Dermis microvascular lymphatic vessel endothelial cell (primary cell): Measurements from ENCODE around the gene UBR4. TPM values are rescaled to one million over a fixed set of nuclear protein-coding genes. Genes with fewer than 3 reads are reported as not detected.
"Not testable (repeated sequence)": the region's sequence is repeated elsewhere in the genome, so short reads cannot be mapped to it uniquely, and the experiment has no call there.

ENCODE experiments used
- DNase-seq, 2 donors: peaks; one replicate each; pipeline versions ENCODE4 v3.0.0 to v3.0.0-alpha.2; 2010; ENCODE audit warnings: low read depth in 2 of 2
- total RNA-seq: library from RNA; depleted of rRNA; stranded (reverse); fragments of >200 nt; gene quantifications from 2 replicates; pipeline ENCODE4 v1.2.1, GENCODE V29; 2014

Gene UBR4
- total RNA-seq, 1 donor from 2014 or later: 74.1 TPM

DNA sequence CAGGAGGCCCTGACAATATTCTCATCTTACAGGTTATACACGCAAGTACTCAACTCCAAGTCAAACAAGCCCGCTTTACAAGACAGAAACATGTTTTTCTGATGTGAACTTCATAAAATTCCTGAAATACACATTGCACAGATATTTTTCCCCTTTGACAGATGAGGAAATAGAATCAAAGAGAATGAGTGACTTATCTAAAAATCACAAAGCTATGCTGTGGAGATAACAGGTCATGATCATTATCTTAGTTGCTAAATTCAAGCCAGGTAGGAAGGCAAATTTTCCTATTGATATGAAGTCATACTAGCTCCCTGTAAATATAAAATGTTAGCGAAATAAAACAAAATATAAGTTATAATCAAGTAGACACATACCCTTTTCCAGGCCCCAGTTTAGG is 18.3 kb downstream of the UBR4 start:
- DNase-seq: no peak

DNA sequence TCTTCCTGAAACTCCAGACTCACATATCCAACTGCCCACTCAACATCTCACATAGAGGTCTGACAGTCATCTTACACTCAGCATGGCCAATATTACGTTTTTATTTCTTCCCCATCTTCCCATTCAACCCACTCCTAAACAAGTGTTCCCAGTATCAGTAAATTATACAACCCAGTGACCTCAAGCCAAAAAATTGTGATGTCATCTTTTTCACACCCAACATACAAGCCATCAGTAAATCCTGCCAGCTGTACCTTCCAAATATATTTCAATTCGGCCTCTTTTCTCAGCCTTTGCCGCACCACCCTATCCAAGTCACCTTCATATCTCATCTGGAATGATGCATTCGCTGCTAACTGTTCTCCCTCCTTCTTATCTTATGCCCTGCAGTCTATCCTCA is 19.6 kb downstream of the UBR4 start:
- no peak for DNase-seq

DNA sequence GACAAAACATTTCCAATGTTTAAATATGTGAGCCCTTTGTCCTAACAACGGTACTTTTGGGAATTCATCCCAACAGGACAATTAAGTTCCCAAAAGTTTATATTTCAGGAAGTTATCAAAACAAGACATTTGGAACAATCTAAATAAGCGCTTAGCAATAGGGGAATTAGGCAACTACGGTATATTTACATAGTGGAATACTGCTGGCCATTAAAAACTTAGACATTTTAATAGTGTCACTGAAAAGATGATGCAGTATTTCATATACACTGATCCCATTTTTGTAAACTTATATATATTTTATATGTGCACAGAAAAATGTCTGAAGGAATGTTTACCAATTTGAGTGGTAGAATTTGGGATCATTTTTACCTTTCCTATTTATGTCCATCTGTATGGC is 20.8 kb downstream of the UBR4 start:
- DNase-seq: no peak

DNA sequence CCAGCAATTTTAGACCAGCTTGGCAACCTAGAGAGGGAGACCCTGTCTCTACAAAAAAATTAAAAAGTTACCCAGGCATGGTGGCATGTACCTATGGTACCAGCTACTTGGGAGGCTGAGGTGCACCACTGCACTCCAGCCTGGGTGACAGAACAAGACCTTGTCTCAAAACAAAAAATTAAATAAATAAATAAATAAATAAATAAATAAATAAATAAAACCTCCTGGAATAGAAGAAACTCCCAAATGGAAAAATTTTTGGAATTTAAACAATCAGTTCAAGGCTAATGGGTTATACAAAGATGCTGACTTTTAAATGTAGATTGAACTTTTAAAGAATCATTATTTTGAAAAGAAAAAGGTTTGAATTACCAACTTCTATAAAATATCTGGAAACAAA is 22.2 kb downstream of the UBR4 start:
- no peak for DNase-seq

DNA sequence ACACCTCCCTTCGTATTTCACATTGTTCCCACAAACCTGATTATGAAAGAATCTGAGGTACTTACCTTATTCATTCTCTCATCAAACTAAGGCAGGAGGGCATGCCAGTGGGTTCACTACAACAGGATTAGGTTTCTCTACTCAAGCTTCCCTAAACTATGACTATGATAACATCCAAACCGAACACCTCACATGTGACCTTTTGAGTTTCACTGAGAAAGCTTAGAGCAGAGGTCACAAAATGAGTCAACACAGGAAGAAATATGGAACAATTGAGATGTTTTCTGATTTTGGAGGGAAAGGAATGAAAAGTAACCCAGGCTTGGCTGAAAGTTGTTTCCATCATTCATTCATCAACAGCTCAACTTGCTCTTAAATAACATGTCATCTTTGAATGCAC is 24.1 kb downstream of the UBR4 start:
- DNase-seq: no peak

DNA sequence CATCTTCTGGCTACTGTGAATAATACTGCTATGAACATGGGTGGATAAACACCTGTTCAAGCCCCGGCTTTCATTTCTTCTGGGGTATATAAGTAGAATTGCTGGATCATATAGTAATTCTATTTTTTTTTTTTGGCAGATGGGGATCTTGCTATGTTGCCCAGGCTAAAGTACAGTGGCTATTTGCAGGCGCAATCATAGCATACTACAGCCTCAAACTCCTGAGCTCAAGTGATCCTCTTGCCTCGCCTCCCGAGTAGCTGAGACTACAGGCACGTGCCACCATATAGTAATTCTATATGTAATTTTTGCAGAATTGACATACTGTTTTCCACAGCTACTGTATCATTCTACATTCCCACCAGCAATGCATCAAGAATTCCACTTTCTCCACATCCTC is 27.8 kb downstream of the UBR4 start:
- no peak for DNase-seq

DNA sequence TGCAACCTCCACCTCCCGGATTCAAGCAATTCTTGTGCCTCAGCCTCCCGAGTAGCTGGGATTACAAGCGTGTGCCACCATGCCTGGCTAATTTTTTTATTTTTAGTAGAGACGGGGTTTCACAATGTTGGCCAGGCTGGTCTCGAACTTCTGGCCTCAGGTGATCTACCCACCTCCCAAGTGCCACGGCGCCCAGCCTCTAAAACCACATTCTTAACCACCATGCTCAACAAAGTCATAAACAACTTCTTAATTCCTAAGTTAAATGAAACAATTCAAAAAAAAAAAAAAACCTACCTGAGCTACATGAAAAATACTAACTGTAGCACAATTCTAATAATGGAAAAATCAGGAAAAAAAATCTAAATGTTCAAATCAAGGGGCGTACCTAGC is 29.8 kb downstream of the UBR4 start:
- not testable (repeated sequence) for DNase-seq

DNA sequence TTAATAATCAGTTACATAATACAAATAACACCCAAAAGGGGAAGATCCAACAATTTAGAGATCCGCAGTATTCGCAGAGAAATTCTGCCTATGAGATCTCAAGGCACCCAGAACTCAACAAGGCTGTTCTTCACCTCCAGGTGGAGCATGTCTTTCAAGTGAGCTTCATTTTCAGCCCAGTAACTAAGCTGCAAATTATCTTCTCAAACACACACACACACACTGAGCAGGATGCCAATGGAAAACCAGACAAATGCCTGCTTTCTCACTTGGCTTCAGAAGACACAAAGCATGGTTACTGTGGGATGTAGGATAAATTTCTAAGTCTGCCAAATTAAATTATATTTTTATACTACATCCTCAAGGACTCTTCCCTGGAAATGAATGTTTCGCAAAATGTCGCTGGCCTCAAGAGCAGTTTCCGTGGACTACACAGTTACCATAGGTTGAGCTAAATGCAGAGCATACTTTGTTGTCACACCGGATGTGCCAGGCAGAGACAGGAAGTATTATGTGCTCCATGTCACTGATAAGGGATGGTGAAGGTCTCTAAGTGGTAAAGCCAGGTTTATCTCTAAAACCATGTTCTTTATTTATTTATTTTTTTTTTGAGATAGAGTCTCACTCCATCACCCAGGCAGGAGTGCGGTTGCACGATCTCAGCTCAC is 30.3 kb downstream of the UBR4 start:
- DNase-seq: peak in 1 of 2 donors; percentile 54

DNA sequence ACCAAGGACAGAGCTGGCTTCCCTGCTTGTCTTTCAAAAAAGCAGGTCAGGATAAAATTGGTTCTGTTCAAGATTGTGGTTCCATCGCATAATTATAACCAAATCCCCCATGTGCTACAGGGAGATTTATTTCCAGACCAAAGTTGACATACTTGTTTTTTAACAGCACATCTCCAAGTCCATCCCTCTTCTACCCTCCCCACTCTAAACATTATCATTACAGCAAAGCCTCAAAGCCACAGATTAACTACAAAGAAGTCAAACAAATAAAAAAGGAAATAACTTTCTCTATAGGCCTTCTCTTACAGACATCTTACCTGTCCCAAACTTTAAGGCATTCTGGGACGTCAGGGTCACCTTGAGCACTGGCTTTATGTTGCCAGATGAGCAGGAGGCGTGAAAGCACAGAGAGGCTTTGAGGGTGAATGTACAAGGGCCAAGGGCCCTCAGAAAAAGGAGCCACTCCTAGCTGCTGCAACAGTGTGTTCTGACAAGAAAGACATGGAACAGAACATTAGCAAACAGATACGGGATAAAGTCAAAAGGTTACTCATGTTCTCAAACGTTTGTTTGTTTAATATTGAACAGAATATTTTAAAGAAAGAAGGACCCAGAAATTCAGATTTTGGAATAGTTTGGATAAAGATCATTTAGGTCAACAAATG is 31.2 kb downstream of the UBR4 start:
- no peak for DNase-seq

DNA sequence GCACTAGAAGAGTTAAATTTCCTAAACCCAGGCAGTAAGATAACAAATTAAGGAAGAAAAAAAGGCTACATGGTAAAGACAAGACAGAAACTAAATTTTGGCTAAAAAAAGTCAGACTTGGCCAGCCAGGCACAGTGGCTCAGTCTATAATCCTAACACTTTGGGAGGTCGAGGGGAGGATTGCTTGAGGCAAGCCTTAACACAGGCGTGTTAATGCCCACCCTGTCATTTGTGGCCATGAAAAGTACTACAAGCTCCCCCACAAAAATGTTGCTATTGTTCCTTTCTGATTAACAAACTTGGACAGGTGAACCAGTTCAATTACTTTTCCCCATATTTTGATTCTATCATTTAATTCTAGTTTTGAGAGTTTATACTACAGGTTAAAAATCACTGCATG is 32.3 kb downstream of the UBR4 start:
- no peak for DNase-seq

DNA sequence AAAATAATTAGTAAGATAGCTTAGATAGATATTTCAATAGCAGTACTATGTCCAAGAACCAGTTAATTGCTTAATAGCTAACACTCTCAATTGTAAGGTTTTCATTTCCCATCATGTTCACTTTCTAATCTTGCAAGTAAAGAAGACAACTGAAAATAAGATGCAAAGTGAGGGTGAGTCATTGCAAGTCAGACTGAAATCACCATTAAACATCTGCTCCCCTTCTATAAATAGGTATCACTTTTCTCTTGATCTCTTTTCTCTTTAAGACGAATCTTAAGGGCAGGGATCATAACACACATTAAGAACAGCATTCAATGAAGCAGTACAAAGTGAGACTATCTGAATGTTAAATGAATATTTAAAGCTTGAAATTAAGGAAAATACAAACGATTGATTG is 40.4 kb downstream of the UBR4 start:
- no peak for DNase-seq

DNA sequence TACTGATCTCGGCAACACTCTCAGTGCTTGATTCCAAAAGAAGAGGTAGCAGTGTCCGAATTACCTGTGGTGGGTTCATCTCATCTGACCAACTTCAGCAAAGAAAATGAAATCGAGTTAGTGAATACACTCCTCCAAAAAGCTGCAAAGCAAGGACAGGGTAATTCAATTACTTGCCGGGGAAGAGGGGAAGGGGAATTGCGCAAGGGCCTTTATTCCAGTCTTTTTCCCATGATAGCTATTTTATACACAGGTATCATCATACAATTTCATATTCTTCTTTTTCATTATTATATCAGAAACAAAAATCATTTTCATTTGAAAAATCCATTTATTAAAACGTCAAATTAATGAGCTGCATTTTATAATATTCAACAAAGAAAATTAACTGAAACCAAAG is 42.9 kb downstream of the UBR4 start:
- DNase-seq: no peak

DNA sequence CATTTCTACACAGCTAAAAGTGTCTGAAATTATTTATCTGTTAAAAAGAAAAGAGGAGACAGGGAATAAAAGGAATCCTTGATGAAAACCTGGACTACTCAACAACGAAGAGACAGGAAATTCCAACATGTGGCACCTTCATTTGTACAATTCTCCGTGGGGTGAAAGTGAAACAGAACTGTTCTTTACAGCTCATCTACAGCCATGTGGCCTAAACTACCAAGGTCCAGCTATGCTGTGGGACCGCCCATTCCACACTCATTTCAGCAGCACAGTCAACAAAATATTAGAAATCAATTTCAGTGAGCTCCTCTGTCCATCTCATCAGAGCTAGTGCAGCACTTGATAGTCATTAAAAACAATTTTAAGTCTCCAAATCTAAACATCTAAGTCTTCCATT is 44.0 kb downstream of the UBR4 start:
- peak in 1 of 2 donors; percentile 6 for DNase-seq

DNA sequence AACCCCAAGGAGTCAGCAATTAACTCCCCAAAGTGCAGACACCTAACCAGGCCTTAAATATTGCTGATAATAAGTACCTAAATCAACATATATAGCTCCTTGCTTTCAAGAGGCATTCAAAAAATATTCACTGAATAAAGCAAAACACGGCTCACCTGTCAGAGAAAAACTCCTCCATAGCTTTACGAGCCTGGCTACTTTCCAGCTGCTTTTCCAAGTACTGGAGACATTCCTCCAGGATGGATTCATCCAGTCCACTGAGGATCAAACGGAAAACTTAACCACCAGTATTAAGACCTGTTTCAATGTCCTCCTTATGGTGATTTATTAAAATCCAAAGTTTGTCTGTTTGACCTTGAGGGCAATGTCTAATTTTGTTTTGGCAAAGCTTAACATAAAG is 44.6 kb downstream of the UBR4 start:
- DNase-seq: no peak

DNA sequence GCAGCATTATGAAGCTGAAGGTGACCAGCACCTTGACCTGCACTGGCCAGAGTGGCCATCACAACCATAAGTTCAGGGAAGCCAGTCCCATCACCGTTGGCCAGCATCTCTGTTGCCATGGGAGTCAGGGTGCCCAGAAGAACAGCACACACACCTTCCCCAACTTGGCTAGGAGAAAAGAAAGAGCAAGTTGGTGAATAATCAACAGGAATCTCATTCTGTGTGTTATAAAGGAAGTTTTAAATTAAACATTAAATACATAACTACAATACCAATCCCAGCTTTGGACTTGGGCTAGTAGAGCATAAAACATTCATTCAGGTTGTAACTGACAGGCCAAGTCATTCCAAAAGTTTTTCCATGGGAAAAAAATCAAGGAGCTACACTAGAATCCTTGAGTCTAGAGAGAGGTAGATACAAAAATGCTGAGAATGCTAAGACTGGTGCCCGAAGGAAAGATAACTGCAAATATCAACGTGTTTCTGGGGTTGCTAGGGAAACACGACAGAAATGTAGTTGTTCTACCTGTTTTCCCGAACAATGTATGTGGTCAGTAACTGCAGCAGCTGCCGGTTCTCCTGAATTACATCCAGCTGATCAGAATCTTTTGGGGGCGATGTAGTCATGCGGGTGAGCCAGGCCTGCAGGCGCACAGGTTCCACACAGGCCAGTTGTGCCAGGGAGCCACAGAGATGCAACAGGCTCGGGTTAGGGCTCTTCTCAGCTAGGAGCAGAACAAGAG is 45.6 kb downstream of the UBR4 start:
- DNase-seq: no peak

DNA sequence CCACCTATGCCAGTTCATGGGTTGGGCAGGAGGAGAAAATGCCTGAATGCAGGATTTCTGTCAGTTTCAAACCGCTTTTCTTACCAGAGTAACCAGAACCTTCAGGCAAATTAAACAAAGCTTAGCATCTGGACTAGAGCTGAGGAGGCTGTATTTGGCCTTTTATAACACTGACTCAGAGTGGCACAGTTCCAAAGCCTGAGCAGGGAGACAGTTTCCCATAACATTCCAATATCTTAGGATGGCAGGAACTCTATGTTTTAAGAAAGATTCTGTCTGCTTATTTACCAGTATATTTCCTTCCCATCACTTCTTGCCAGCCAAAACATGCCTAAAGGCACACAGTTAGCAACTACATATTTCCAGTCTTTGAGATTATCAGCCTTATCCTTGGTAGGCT is 46.8 kb downstream of the UBR4 start:
- peak in 1 of 2 donors; percentile 59 for DNase-seq

DNA sequence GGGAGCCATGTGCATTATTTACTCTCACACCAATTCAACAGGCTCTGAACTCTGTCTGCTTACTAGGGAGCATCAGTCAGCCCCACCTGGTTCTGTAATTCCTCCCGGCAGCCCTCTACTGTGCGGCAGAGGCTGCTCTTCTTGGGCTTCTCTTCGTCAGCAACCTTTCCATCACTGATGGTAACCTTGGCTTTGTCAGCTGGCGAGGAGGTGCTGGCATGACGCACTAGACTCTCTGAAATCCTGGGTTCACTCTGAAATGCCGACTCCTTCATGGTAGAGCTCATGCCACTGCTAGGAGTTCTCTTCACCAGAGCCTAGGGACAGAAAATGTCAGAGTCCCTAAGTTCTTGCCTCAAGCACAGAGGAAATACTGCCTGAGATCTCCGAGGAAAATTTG is 49.2 kb downstream of the UBR4 start:
- DNase-seq: no peak

DNA sequence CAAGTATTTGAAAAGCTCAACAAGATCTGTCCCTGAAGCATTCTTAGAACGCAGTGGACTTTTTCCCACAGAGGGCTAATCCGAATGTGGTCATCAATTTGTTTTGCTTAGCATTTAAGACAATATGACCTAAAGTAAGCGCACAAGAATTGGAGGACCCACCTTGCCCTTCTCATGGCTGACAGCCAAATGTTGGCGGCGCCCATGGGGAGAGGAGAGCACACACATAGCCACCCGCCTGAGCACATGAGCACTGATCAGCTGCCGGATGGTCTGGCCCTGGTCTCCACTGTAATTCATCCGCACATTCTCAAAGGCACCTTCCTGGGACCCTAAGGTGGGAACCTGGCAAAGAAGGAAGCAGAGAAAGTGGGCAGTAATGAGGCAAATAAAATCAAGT is 52.4 kb downstream of the UBR4 start:
- peak in 1 of 2 donors; percentile 39 for DNase-seq

DNA sequence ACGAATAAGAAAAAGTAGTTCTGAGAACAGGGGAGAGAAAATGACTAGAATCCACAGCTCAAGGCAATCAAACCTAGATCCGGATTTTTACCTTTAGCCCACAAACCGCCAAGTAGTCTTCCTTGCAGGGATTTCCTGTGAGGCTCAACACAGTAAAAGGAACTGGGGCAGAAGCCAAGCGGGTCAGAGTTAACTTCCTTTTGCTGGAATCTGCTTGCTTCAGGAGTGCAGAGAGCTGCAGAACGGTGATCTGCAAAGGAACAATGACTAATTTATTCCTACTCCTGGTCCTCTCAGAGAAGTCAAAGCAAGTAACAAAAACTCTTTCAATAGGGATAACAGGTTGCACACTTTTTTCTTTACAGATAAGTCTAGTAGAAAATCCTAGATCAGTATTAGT is 53.4 kb downstream of the UBR4 start:
- peak; percentile 44 to 95 for DNase-seq

DNA sequence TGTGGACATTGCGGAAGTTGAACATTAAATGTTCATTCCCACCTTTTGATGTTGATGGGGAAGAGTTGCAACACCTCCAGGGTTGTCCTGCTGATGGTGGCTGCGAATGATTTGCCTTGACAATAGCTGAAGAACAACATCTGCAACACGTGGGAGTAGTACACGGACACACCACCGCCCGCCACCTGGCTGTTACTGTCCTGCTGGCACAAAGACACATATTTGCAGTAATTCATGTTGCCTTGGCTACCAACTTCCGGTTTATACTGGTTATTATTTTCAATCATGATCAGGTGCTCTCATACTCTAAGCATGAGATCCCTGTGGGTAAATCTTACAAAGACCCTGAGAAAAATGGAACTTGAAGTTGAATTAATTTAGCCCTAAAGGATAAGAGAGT is 55.2 kb downstream of the UBR4 start:
- peak; percentile 83 to 89 for DNase-seq

DNA sequence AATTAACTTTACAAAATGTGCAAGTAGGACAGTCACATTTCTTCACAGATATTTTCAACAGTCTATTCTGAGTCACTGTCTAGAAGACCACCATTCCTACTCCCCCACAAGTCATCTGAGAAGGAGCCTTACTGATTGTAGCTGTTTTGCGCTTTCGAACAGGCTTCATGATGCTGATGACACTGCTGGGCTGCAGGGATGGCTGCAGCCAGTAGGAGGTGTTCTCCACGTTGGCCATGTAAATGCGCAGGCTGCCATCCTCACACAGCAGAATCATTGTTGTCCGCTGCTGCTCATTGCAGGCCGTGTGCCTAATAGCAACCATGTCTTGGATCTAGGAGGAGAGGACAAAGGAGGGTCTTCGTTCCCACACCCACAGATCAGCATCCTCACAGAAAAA is 56.9 kb downstream of the UBR4 start:
- DNase-seq: no peak

DNA sequence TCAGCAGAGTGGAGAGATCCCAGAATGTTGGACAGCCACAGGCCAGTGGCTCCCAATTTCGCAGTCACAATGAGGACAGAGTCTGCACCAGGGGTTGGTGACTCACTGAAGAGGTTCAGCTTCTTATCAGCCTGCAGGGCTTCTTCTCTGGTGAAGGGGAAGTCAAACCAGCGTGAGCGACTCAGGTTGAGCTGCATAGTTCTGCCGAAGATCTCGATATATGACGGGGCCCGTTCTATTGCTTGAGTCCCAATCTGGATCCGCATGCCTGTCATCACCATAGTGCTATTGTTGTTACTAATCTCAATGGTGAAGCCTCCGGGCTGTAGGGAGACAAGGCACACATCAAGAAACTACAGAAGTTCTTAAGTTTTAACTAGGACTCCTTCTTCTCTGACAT is 58.5 kb downstream of the UBR4 start:
- no peak for DNase-seq

DNA sequence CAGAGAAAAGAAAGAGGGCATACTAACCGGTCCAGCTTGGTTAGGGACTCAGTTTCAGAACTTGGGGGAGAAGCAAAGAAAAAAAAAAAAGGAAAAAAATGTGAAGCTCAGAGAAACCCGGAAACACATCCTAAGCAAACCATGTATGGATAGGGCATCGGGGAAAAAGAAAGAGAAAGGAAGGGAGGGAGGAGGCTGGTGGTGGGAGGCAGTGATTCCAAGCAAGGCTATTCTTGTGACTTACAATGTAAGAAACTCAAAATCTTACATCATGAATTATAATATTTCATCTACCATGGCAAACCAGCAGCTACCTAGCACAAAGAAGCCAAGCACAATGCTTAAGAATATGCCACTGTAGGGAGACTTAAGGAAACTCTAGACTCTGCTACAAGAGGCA is 60.3 kb downstream of the UBR4 start:
- DNase-seq: no peak
